Amniotic stem cell (primary cell): ENCODE measurements around the gene ANXA9.

Source experiments
- DNase-seq: peaks from one replicate; lab custom pipeline; 2025; lab: John Stamatoyannopoulos, UW

The ANXA9 gene

GRCh38 chr1:151003180-151003579 lies 21.1 kb downstream of the ANXA9 start:
- DNase-seq = no peak

GRCh38 chr1:151005729-151006319 lies 23.7 kb downstream of the ANXA9 start:
- no peak for DNase-seq

GRCh38 chr1:151006327-151007052 lies 24.4 kb downstream of the ANXA9 start, which contains the start of gene MINDY1:
TSS of gene MINDY1 (minus strand) at chr1:151006902. CDS start at chr1:151002617, 4,285 bp downstream.
- peak; percentile 77 for DNase-seq

- DNase-seq = no peak
Measured at GRCh38 chr1:151007853-151008243, 25.8 kb downstream of the ANXA9 start.

GRCh38 chr1:151008244-151009205 lies 26.4 kb downstream of the ANXA9 start, which contains the start of gene PRUNE1:
TSS of gene PRUNE1 (plus strand) at chr1:151008449. CDS start at chr1:151008633, 184 bp downstream.
- peak; percentile 89 for DNase-seq

GRCh38 chr1:151009206-151009587 lies 27.1 kb downstream of the ANXA9 start:
- DNase-seq = no peak

- DNase-seq = no peak
Measured at GRCh38 chr1:151009674-151010345, 27.7 kb downstream of the ANXA9 start.

- no peak for DNase-seq
Measured at GRCh38 chr1:151010346-151010726, 28.2 kb downstream of the ANXA9 start.

- DNase-seq = no peak
Measured at GRCh38 chr1:151011154-151011850, 29.2 kb downstream of the ANXA9 start.

- no peak for DNase-seq
Measured at GRCh38 chr1:151012684-151013471, 30.8 kb downstream of the ANXA9 start.

GRCh38 chr1:151013518-151013917 lies 31.4 kb downstream of the ANXA9 start:
- no peak for DNase-seq

GRCh38 chr1:151024540-151025146 lies 42.6 kb downstream of the ANXA9 start:
- no peak for DNase-seq

- DNase-seq = no peak
Measured at GRCh38 chr1:151026460-151026859, 44.4 kb downstream of the ANXA9 start.

- DNase-seq = no peak
Measured at GRCh38 chr1:151032164-151032563, 50.1 kb downstream of the ANXA9 start.

- no peak for DNase-seq
Measured at GRCh38 chr1:151035167-151035566, 53.1 kb downstream of the ANXA9 start.

GRCh38 chr1:151036356-151036755 lies 54.3 kb downstream of the ANXA9 start, which contains the start of gene BNIPL:
TSS of gene BNIPL (plus strand) at chr1:151036586. CDS start at chr1:151036726, 140 bp downstream.
- DNase-seq = no peak

- no peak for DNase-seq
Measured at GRCh38 chr1:151037032-151037431, 54.9 kb downstream of the ANXA9 start.

GRCh38 chr1:151039521-151039920 lies 57.4 kb downstream of the ANXA9 start:
- DNase-seq = no peak

- DNase-seq = no peak
Measured at GRCh38 chr1:151043163-151043562, 61.1 kb downstream of the ANXA9 start.
